NCI-H128 (cell line): ENCODE data around the gene HMGXB3.

Experiments used
- DNase-seq: peaks from one replicate; lab custom pipeline; 2025; ENCODE audit not compliant: unreplicated experiment; lab: John Stamatoyannopoulos, UW

Gene HMGXB3, protein sequence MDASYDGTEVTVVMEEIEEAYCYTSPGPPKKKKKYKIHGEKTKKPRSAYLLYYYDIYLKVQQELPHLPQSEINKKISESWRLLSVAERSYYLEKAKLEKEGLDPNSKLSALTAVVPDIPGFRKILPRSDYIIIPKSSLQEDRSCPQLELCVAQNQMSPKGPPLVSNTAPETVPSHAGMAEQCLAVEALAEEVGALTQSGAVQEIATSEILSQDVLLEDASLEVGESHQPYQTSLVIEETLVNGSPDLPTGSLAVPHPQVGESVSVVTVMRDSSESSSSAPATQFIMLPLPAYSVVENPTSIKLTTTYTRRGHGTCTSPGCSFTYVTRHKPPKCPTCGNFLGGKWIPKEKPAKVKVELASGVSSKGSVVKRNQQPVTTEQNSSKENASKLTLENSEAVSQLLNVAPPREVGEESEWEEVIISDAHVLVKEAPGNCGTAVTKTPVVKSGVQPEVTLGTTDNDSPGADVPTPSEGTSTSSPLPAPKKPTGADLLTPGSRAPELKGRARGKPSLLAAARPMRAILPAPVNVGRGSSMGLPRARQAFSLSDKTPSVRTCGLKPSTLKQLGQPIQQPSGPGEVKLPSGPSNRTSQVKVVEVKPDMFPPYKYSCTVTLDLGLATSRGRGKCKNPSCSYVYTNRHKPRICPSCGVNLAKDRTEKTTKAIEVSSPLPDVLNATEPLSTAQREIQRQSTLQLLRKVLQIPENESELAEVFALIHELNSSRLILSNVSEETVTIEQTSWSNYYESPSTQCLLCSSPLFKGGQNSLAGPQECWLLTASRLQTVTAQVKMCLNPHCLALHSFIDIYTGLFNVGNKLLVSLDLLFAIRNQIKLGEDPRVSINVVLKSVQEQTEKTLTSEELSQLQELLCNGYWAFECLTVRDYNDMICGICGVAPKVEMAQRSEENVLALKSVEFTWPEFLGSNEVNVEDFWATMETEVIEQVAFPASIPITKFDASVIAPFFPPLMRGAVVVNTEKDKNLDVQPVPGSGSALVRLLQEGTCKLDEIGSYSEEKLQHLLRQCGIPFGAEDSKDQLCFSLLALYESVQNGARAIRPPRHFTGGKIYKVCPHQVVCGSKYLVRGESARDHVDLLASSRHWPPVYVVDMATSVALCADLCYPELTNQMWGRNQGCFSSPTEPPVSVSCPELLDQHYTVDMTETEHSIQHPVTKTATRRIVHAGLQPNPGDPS (N-terminal part only)

DNA sequence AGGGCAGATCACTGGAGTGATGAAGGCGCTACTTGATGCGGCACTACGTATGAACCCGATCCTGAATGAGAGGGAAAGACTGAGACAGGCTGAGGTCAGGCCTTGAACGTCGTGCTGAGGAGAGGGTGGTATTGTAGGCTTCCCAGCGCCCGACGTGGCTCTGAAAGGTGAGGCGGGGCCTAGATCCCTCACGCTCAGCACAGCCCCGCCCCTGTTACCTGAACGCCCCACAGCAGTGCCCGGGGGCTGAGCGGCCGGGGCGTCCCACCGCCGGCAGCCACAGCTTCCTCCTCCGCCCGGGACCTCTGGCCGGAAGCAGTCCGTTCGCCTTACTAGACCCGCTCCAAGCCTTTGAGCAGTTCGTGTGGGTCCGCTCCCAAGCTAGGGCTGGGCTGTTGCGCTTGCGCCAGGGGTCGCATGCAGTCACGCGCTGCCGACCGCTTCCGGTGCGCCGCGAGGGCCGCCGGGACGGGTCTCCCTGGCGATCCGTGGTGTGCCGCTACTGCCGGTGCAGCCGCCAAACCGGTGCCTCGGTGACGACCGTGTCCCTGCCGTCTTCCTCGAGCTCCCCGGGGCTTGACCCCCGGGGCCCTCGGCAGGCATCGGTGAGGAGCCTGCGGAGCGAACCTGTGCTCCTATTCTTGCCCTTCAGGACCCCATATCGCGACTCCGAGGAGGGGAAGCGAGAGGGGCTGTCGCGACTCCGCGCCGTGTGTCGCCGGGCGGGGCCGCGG is at the start of gene HMGXB3, which contains the start of gene TIGD6:
Gene HMGXB3 (plus strand): TSS at position 484 of the 734 bp plus-strand sequence. CDS start 4,114 bp downstream, outside the sequence.
Gene TIGD6 (minus strand): TSS at position 399 of the 734 bp plus-strand sequence. CDS start 4,306 bp downstream, outside the sequence.
- DNase-seq, result peak; percentile 32

DNA sequence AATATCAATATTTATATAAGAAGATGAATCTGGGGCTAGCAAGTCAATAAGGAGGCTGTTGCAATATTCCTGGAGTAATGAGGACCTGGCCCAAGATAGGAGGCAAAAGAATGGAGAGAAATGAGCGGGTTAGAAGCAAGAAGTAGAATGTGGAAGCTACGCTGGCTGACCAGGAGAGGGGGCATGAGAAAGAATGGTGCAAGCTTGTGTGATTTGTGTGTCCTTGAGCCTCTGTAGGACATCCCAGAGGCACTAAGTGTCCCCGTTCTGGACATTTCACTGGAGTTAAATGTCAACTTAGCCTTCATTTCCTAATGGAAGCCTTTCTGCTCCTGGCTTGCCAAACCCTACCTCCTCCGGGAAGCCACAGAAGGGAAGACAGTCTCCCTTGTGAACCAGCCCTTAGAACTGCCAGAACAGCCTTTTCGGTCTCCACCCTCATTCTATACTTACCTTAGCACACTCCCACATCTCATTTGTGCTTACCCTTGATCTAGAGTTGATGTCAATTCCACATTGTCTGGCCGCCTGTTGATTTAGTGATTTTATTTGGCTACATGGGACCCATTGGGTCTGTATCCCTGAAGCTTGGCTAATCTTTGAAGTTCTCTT is 49.3 kb upstream of the HMGXB3 start:
- no peak for DNase-seq

DNA sequence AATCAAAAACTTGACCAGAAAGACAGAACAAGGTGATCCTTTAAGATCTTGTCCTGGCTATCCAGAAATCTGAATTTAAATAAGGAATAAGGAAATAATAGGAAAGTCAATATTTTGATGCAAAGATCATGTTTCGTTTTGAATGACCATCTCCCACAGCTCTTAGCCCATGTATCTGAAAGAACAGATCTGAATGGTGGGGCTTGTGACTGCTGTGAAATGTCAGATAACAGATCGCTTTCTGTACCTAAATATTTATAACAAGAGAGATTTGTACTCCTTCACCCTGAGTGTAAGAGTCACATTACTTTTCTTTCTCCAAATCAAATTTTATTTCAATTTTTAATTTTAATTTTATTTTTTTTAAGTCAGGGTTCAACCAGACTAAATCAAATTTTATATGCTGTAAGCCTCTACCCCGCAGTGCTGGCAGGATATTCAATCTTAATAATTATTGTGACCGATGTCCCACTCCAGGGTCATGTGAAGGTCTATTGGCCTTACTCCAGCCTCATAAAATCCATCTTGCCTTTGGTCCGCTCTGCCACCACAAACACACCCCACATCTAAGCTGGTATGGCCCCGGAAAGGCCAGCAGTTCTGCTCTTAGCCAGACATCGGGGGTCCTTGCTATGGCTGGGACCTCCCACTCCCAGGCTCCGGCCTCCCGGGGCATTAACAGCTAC is 47.0 kb upstream of the HMGXB3 start:
- DNase-seq, result no peak

DNA sequence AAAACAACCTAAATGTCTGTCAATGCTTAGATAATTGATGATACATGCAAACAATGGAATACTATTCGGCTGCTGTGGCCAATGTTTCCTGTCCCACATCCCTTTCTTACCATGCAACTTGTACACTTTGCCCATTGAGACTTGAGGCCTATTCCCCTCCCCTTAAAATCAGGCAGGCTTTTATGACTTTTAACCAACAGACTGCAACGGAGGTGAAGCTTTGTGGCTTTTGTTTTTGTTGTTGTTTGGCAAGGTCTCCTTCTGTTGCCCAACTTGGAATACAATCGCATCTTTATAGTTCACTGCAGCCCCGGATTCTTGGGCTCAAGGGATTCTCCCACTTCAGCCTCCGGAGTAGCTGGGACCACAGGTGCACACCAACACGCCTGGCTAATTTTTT is 45.7 kb upstream of the HMGXB3 start:
- DNase-seq, result no peak

DNA sequence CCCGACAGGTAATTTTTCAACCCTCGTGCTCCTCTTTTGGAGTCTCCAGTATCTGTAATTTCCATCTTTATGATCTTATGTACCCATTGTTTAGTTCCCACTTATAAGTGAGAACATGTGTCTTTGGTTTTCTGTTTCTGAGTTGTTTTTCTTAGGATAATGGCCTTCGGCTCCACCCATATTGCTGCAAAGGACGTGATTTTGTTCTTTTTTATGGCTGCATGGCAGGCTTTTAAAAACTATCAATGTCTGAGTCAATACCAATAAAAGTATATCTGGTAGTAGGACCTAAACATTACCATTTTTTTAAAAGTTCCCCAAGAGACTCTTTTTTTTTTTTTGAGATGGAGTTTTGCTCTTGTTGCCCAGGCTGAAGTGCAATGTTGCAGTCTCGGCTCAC is 43.9 kb upstream of the HMGXB3 start:
- DNase-seq, result no peak

DNA sequence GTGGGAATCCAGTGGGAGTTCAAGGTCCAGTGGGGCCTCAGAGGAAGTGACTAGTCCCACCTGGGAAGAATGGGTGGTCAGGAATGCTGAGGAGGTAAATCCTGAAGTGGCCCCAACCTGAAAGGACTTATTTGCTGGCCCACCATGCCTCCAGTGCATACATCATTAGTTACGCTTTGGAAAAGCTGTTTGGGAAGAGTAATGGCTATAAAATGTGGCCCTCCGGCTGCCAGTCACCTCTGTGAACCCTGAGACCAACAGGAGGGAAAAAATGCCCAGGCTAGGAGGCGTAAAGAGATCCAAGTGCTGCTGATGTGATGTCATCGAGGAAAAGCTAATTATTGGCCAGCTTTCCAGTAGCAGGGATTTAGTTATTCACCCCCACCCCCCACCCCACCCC is 42.7 kb upstream of the HMGXB3 start:
- no peak for DNase-seq

DNA sequence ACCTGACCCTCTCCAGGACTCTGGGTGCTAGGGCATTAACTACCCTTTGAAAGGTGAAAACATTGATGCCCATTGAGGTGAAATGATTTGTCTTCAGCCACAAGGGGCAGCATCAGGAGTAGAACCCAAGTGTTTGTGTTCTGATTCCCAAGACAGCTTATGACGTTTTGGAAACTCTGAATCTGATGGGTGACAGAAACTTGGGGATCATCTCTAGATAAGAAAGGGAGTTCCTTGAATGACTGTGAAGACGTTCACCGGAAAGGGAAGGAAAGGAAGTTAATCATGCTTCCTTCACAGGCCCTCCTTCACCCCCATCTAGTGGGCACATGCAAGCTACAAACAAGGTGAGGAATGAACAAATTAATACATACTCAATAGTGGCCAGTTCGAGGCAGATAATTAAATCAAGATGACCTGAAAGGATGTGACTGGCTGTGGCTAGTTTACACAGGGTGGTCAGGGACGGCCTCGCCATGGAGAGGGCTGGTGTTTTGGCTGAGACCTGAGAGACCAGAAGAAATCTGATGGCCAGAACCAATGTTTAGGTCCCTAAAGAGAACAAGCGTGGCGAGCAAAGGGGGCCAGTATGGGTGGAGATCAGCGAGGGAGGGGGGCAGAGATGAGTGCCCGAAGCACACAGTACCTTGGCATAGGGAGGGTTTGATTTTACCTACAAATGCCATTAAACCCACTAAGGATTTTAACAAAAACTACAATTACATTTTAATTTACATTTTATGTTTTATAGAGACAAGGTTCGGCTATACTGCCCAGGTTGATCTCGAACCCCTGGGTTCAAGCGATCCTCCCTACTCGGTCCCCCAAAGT is 40.9 kb upstream of the HMGXB3 start:
- DNase-seq, result no peak

DNA sequence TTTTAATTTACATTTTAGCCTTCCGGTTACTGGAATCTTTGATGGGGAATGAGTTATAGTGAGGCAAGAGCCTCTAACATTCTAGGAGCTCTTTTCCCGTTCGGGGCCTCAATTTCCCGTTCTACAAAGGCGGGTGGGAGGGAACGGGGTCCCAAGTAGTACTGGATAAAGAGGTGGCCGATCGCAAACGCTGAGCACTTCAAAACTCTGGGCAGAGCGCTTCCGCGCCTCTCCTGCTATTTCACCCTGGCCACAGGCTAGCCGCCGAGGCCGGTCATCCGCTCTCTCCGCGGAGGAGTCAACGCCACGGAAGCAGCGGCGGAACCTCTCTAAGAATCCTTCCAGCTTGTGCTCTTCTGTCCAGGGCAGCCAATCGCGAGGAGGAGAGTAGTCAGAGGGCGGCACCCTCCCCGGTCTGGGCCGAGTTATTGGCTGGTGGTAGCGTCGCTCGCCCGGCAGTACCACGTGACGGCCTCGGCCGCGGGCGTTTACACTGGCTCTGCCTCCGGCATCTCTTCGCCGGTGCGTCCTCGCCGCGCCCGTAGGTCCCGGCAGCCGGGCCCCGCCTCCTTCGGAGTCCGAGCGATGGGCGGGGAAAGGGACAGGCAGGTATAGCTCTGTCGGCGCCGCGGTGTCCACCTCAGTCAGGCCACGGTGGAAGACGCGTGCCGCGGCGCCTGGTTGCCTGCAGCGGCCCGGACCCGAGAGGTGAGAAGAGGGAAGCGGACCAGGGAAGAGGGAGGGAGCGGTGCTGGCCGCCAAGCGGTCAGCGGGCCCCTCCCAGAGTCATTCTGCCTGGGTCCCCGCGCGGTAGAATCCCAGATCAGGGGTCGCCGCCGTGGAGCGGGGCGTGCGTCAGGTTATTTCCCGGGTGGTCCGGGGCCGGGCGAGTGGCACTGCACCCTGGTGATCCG is 40.0 kb upstream of the HMGXB3 start, which contains the start of gene SLC26A2:
Gene SLC26A2 (plus strand): TSS at position 487 of the 914 bp plus-strand sequence. CDS start 16,895 bp downstream, outside the sequence.
- DNase-seq, result peak; percentile 73

DNA sequence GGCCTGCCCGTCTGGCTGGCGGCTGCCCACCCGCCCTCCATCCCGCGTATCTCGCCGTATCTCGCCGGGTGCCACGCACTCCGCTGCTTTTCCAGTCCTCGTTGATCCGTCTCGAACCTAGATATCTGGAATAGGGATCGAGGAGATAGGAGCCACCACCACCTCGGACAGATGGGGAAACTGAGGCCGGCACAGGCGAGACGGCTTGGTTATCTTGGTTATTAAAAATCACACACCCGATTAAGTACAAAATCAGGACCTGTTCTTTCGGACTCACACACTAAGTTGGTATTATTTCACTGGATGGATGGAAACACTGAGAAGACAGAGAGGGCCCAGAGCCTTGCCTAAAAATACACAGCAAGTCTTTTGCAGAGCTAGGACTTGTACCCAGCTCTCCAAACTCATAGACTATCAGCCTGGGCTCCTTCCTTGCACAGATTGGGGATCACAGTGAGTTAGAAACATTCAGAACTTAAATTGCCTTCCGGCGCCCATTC is 39.3 kb upstream of the HMGXB3 start:
- no peak for DNase-seq

DNA sequence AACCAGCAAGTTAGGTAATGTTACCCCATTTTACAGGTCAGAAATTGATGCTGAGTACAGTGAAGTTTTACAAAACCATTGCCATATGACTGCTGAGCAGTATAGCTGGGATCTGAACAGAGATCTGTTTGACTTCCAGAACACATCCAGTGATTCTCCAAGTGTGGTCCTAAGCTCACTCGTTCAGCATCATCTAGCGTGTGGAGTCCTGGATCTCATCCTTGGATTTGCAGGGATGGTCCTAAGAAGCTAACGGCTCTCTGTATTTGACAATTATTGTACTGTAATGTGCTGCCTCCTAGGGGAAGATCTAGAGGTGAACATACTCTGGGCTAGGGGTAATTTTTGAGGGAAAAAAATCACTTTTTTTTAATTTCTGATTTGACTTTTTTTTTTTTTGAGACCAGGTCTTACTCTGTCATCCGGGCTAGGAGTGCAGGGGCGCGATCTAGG is 38.6 kb upstream of the HMGXB3 start:
- no peak for DNase-seq

DNA sequence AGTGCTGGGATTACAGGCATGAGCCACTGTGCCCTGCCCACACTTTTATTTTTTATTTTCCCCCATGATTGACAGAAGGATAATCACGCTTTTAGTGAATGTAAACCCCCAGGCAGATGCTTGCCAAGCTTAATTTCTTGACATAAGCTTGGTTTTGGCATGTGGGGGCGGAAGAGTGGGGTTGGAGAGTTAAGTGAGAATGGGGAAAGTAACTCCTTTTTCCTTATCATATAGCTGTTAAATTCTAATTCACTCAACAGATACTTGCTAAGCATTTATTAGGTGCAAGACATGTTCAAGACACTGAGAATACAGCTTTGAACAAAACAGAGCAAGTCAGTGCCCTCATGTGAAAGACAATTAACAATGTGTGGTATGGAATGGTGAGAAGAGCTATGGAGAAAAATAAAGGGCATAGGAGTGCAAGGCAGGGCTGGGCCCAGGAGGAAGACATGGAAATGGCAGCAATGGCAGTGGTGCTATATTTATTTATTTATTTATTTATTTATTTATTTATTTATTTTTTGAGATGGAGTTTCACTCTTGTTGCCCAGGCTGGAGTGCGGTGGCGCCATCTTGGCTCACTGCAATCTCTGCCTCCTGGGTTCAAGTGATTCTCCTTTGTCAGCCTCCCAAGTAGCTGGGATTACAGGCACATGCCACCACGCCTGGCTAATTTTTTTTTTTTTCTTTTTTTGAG is 37.8 kb upstream of the HMGXB3 start:
- no peak for DNase-seq

DNA sequence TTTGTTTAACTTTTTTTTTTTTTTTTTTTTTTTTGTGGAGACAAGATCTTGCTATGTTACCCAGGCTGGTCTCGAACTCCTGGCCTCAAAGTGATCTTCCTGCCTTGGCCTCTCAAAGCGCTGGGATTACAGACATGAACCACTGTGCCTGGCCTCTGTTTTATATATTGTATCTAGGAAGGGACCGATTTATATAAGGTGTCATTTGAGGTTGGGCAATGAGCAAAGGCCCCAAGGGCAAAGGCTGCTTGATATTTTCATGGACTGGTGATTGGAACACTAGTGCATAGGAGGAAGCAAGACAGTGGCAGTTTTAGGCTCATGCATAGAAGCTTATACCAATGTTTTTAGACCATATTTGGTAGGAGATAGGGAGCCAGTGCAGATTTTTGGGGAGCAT is 36.8 kb upstream of the HMGXB3 start:
- no peak for DNase-seq

DNA sequence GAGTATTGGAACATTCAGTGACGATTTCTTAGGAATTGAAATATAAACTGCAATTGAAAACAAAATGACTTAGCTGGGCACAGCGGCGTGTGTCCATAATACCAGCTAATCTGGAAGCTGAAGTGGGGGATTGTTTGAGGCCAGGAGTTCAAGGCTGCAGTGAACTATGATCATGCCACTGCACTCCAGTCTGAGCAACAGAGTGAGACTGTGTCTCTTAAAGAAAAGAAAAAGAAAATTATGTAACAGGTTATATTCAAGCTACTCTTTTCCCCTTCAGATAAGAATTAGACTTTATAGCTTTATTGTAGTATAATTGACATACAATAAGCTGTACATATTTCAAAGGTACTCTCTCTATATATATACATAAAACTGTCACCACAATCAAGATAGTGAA is 33.6 kb upstream of the HMGXB3 start:
- DNase-seq, result no peak

DNA sequence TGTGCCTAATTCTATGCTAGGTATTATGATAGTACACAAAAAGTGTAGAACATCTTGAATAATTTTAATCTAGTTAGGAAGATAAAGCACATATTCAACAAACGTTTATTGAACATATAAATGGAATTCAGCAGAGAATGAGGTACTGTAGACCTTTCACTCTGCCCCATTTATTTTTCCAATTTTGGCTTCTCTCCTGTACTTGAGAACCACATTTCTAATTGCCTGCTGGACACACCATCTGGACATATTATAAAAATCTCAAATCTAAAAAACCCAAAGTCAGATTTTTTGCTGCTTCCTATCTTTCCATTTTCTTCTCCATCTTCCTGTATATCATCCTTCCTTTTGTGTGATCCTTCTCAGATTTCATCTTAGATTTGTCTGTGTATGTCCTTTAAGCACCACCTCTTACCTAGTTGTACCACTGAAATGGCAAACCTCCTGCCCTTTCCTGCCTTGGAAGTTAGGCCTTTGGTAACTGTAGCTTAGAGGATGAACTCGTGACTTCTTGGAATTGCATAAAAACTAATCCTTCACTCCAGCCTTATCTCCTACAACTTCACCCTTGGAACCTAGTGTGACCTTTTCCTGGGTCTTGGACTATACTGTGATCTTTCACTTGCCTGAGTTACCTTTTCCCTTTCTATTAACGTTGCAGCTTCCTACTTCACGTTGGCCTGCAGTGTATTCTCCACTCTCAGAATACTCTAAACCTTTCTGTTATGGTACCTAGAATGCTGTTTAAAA is 31.2 kb upstream of the HMGXB3 start:
- DNase-seq, result no peak

DNA sequence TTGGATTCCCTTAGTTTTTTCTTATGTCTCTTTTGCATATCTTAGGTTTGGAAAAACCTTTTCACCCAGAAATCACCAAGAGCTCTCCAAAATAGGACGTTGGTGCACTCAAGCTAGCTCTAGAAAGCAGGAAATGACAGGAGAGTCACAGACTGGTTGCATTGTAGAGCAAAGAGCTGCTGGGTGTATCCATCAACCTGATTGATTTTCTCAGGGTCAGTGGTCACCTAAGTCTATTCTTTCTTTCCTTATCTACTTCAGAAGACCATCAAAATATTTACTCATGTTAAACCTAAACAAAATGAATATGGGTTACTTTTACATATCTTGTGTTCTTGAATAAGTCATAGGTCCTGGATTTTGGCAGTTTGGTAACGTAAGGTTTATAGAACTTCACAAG is 25.1 kb upstream of the HMGXB3 start:
- no peak for DNase-seq

DNA sequence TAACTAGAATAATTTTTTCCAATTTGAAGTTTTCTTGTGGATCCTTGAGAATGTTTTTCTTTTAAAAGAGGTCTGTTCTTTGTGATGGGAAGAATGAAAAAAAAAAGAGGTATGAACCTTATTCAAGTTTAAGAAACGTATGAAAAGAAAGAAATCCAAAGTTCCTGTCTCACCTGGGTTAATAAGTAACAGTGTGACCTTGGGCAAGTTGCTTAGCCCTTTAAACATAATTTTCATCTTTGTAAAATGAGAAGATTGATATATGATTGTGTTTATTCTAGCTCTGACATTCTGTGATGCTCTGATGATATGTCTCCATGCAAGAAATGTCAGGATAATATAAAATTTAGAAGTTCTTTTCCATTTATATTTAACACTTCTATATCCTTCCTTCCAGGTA is 20.6 kb upstream of the HMGXB3 start:
- DNase-seq, result no peak
